NOMO-1 treated with dmso at 0.1 percent for 144 hours (cell line): ENCODE measurements around the gene TRMT1L.

Experiments used
- DNase-seq: peaks from one replicate; lab custom pipeline; 2025; ENCODE audit not compliant: unreplicated experiment; lab: John Stamatoyannopoulos, UW

TRMT1L gene

DNA sequence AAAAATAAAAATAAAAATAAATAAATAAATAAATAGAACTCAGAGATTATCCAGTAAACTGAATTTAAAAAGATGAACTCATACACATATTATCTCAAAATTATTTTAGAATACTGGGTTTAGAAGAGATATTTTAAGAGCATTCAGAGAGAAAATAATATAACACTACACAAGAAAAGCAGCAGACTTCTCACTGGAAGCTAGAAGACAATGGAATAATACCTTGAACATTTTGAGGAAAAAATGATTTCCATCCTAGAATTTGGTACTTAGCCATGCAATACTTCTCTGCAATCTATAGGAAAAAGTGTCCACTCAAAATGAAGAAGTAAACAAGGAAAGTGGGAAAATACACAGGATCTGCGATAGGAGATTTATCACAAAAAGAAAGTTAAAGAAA lies 24.2 kb downstream of the TRMT1L start:
- DNase-seq = no peak

DNA sequence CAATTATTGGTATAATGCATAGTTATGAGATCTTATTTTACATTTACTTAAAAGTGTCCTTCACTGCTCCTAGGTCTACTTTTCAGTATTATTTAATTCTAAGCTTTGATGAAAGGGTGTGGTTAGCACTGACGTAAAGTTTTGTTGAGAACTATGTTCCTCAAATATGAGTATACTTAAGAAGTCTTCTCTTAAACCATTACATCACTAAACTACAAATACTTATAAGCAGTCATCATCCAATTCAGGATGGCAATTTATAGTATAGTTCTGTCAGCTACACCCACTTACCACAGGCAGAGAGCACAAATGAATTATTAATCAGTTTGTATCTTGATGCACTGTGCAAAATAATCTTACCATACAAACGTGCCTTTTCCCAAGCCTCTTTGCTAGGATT lies 27.0 kb downstream of the TRMT1L start:
- no peak for DNase-seq

DNA sequence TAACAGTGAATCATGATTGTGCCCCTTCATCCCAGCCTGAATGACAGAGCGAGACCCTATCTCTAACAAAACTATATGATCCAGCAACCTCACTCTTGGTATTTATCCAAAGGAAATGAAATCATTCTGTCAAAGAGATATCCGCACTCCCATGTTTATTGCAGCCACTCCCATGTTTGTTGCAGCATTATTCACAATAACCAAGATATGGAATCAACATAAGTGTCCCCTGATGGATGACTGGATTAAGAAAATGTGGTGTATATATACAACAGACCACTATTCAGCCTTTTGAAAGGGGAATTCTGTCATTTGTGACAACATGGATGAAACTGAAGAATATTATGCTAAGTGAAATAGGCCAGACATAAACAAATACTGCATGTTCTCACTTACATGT lies 44.4 kb downstream of the TRMT1L start:
- DNase-seq = no peak

DNA sequence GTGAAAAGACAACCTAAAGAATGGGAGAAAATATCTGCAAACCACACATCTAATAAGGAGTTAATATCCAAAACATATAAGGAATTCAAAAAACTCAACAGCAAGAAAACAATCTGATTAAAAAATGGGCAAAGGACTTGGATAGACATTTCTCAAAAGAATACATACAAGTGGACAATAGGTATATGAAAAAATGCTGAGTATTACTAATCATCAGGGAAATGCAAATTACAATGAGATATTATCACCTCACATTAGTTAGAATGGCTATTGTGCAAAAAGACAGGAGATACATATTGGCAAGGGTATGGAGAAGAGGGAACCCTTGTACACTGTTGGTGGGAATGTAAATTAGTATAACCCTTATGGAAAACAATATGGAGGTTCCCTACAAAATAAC lies 44.9 kb downstream of the TRMT1L start:
- DNase-seq = no peak

DNA sequence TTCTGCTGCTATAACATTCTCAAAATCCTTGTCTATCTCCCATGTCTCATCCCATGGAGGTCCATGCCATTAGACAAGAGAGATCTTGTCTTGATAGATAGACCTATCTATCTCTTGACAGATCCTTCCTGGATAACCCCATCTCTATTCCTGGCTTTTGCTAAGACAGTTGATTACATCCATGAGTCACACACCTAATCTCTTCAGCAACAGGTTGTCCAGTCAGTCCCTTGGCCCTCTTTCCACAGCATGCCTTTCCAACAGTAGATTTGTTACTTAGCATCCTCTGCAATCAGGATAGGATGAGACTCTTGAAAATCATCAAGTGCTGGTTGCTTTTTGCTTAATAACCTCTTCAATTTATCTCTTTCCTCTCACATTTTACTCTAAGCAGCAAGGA lies 46.6 kb downstream of the TRMT1L start:
- DNase-seq = no peak

DNA sequence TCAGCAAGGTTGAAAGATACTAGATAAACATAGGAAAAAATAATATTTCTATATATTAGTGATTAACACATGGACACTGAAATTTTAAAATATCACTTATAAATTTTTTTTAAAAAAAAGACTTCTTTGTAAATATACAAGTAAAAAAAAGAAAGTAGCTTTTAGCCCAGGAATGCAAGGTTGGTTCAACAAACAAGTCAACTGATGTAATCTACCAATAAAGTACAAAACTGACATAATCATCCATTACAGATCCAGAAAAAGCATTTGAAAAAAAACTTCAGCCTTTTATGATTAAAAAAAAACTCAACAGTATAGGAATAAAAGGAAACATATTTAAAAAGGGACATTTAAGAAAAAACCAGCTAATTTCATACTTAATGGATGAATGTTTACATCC lies 48.4 kb downstream of the TRMT1L start:
- DNase-seq = no peak

DNA sequence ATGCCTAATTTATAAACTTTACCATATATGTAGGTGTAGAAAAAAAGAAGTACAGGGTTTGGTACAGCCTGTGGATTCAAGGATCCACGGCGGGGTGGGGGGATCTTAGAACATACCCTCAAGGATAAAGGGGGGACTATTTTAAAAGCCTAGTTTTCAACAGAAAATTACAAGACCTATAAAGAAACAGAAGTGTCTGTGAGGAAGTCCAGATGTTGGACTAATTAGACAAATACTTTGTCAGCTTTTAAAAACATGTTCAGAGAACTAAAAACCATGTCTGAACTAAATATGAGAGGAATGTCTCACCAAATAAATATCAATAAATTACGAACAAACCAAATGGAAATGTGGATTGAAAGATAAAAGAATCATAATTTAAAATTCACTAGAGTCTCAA lies 51.6 kb downstream of the TRMT1L start:
- DNase-seq = no peak

DNA sequence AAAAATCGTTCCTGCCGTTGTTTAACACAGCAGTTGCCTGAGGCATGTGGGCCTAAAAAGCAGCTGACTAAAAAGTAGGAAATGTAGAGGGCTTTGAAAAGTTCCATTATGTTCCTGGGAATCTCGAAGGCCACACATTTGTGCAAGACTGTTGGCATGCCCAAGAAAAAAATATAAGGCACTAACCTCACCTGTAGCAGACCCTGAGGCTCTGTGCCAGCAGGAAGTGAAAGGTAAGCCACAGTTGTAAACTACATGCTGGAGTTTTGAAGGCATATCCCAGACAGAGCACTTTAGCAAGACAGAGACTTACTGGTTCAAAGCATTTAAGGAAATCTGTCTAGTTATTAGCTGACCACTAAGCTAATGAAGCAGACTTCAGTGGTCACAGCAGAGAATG lies 52.7 kb downstream of the TRMT1L start:
- DNase-seq = no peak

DNA sequence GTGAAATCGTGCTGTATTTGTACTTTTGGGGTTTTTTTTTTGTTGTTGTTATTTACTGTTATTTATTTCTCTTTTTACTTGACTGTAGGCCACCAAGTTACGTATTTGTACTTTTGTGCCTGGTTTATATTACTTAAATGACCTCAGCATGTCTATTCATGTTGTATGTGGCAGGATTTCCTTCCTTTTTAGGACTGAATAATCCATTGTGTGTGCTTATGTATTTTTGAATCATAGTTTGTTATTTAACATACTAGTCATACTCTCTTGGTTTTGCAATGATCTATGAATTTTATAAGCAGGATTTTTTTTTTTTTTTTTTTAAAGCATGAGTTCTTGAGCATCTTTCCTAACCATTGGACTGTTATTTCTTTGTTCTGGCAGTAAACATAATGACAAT lies 60.2 kb downstream of the TRMT1L start:
- no peak for DNase-seq

DNA sequence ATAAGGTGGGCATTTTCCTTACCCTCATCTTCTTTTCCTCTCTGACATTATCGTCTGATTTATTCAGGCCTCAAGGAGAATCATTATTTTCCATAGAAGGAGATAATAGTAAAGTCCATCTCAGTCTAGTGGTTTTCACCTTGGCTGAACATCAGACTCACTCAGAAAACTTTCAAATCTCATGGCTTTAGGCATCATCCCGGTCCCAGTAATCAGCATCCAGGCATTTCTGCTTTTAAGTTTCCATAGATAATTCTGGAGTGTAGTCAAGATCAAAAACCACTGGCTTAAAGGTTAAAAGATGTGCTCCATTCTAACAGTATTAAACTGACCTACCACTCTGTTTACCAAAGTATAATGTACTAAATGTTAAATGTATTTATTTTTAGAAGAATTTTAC lies 62.0 kb downstream of the TRMT1L start:
- DNase-seq = no peak

DNA sequence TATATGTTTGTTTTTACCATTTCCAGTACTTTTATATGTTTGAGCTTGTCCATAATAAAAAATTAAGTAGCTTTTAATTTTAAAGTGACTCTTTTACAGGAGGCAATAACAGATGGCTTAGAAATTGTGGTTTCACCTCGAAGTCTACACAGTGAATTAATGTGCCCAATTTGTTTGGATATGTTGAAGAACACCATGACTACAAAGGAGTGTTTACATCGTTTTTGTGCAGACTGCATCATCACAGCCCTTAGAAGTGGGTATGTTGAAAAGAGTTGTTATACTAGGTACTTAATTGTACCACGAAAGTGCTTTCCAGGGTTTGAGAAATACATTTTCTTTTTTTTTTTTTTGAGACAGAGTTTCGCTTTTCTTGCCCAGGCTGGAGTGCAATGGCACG lies 65.3 kb downstream of the TRMT1L start:
- DNase-seq = no peak

DNA sequence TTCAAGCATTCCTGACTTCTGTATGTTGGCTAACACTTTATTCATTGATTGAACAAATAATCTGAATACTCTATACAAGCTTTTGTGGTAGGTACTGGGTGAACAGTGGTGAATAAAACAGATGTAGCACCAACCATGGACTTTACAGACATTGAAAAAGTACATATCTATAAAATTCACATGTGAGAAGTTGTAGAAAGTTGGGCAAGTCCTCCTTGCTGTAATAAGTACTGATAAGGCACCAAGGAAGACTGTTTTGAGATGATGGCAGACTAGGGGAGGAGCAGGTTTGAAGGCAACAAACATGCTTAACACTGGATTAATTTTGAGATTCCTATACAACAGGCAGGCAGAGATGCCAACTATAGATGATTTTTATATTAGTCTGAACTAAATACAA lies 69.0 kb downstream of the TRMT1L start:
- no peak for DNase-seq

DNA sequence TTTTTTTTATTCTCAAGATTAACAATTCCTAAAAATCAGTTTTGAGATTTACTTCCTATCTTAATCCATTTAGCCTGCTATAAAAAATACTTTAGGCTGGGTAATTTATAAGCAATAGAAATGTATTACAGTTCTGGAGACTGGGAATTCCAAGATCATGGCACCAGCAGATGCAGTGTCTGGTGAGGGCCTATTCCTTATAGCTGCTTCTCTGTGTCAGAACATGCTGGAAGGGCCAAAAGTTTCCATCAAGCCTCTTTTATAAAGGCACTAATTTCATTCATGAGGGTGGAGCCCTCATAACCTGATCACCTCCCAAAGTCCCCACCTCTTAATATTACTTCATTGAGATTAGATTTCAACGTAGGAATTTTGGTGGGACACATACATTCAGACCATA lies 69.7 kb downstream of the TRMT1L start:
- no peak for DNase-seq

DNA sequence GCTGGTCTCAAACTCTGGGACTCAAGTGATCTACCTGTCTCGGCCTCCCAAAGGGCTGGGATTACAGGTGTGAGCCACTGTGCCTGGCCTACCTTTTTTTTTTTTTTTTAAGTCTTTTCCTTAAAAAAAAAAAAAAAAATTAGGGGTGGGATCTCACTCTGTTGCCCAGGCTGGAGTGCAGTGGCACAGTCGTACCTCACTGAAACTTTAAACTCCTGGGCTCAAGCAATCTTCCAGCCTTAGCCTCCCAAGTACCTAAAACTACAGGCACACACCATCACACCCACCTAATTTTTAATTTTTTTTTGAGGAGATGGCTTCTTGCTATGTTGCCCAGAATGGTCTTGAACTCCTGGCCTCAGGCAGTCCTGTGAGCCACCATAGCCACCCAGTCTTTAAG lies 72.9 kb downstream of the TRMT1L start:
- no peak for DNase-seq

DNA sequence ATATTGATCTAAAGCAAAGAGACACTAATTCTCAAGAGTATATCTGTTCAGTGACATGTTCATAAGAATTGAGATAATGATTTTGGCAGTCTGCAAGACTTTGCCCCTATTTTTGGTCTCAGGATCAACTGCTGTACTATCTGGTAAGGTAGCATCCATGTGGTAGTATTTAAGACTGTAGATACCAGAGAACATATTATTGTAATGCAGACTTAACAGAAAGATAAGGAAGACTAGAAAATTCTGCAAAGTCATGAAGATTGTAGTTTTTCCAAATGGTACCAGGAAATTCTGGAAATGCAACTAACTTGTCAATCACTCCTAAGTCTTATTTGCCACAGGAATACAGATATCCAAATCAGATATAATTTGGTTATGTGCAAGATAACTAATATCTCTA lies 76.3 kb downstream of the TRMT1L start:
- no peak for DNase-seq

DNA sequence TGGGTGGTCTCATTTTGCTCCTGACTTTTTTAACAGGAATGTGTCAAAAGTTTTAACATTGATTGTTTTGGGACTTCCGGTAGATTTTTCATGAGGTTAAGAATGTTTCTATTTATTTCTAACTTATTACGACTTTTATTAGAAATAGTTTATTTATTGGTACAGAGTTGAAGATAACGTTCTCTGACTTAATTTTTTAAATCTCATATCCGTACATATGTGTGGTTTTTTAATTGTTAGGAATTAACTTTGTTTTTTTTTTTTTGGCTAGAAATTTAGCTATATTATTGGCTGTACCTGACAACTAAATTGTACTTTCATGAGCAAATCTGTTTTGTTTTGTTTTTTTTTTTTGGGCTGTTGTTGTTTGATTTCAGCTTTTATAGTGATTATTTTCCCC lies 79.4 kb downstream of the TRMT1L start:
- no peak for DNase-seq

DNA sequence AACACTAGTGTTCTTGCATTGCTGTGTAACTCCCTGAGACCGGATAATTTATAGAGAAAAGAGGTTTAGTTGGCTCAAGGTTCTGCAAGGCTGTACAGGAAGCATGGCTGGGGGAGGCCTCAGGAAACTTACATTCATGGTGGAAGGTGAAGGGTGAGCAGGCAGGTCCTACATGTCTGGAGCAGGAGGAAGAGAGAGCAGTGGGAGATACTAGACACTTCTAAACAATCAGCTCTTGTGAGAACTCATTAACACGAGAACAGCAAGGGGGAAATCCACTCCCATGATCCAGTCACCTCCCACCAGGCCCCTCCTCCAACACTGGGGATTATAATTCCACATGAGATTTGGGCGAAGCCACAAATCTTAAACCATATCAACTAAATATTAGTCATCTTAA lies 81.3 kb downstream of the TRMT1L start:
- DNase-seq = no peak

DNA sequence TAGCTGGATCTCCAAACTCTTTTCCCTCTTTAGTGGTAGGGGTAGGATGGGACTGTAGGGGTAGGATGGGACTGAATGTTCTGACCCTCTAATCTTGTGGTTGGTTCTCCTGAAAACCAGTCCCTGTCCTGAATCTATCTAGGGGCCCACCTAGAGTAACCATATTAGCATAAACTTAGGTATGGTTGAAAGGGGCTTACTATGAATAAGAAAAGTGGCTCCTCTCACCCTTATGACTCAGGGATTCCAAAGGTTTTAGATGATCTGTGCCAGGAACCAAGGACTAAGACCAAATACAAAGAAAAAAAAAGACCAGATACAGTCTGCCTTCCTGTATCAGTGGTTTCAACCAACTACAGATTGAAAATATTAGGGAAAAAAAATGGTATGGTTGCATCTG lies 82.4 kb downstream of the TRMT1L start:
- DNase-seq = no peak

DNA sequence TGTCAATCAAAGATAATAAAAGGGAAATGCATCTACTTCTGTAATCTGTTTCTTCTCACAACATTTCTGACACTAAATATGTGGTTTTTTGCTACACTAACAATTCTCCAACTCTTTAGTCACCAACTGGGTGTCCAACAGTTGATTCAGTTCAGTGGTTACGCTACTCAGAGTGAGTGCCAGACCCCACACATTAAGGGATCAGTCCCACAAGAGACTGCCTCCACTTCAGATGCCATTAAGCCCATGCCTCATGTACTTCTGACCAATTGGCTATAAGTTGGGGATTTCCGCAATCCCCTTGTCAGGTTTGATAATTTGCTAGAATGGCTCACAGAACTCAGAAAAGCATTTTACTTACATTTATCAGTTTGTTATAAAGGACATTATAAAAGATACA lies 83.0 kb downstream of the TRMT1L start:
- DNase-seq = no peak

DNA sequence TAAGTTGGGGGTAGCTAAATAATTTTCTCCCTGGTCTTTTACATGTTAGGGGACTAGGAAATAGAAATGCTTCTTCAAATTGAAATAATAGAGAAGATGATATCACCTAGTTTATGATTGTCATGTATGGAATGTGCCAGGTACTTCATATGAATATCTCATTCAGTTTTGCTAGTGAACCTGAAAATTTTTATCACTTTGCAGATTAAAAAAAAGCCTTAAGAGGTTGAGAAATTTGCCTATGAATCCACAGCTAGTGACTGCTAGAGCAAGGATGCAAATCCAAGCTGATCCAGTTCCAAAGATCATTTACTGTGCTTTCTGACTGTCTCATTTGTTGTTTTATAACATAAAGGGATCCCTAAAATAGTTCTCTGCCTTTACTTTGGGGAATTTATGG lies 86.7 kb downstream of the TRMT1L start:
- DNase-seq = no peak

DNA sequence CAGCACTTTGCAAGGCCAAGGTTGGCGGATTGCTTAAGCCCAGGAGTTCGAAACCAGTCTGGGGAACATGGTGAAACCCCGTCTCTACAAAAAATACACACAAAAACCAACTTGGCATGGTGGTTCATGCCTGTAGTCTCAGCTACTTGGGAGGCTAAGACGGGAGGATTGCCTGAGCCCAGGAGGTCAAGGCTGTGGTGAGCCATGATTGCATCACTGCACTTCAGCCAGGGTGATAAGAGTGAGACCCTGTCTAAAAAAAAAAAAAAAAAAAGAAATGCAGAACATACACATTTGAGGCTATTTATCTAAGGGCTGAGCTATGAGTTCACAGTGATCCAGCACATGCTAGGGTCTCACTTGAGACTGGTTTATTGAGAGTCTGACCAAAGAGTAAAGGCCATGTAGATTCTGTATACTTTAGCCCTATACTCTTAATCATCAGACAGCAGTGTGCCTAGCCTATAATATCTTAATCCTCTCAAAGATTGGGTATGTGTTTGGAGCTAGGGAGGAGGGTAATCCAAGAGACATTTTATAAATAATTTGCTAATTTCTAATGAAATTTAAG lies 87.5 kb downstream of the TRMT1L start:
- DNase-seq = no peak

DNA sequence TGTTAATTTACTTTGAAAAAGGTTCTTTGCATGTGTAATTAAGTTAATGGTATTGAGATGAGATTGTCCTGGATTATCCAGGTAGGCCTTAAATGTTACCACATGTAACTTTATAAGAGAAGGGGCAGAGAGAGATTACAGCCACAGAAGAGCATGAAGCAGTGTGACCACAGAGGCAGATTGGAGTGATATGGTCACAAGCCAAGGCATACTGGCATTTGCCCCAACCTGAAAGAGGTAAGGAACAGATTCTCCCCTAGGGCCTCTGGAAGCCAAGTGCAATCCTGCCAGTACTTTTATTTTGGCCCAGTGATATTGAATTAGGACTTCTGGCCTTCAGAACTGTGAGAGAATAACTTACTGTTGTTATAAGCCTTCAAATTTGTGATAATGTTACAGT lies 88.4 kb downstream of the TRMT1L start:
- no peak for DNase-seq
